HCT116 (cell line): ENCODE measurements around the gene RIMS4. TPM values are rescaled to one million over a fixed set of nuclear protein-coding genes. Genes with fewer than 3 reads are reported as not detected.

Source experiments
- ATAC-seq: fragments of 200-7000 bp; cut with Tn5 transposase; 2 replicates; pipeline ENCODE4 v1.9.1; 2020; ENCODE audit warnings: mild to moderate bottlenecking, moderate library complexity
- BruUV-seq: library from RNA; stranded (reverse); fragments of 400-500 nt; replicated peaks from 2 replicates; lab custom pipeline; 2021; lab: Mats Ljungman, UMichigan
- CTCF ChIA-PET: fragments of 300-600 bp; sonication (Branson Sonifier 250); formaldehyde crosslinking; loops from one replicate; lab custom pipeline; 2021; ENCODE audit warnings: antibody characterized with exemption; lab: Charles Lee
- POLR2A ChIA-PET: fragments of 300-600, 350-600 bp; sonication (Branson Sonifier 250); formaldehyde crosslinking; loops from one replicate; lab custom pipeline; 2021; ENCODE audit warnings: antibody characterized with exemption; lab: Charles Lee
- RAD21 ChIA-PET, 2 experiments: fragments of 300-600 bp; sonication (Branson Sonifier 250); formaldehyde crosslinking; loops; one replicate each; lab custom pipeline; 2023; ENCODE audit warnings: low total read pairs in 2 of 2; ENCODE audit not compliant: uncharacterized antibody in 2 of 2, unreplicated experiment in 2 of 2, low non-redundant PET in 1 of 2; lab: Charles Lee
- DNase-seq: peaks from one replicate; pipeline ENCODE4 v3.0.0-alpha.2; 2010; ENCODE audit warnings: low read depth, low spot score
- H2AFZ ChIP-seq: fragments of 200-600 bp; shearing (Covaris generic), sonication (generic); 2 replicates; pipeline ENCODE4 v1.6.1; 2017; ENCODE audit warnings: low read depth, mixed run types, mixed read lengths, antibody characterized with exemption, low read length; ENCODE audit not compliant: poor library complexity, severe bottlenecking
- H3K27ac ChIP-seq: 2 replicates; pipeline ENCODE4 v1.5.1; 2012; ENCODE audit warnings: low read depth, low read length
- H3K27me3 ChIP-seq: fragments of 200-600 bp; sonication (generic); 2 replicates; pipeline ENCODE4 v1.6.1; 2016; ENCODE audit warnings: mixed run types, low read length, mixed read lengths; ENCODE audit not compliant: insufficient read depth
- H3K36me3 ChIP-seq, 2 experiments: fragments of 200-500 bp in 1 of 2; fragments of 200-600 bp in 1 of 2; sonication (Bioruptor generic) in 1 of 2; sonication (generic) in 1 of 2; 2 replicates each; pipeline versions ENCODE4 v1.5.1 to v1.6.1; 2014 to 2016; ENCODE audit warnings: low read length in 2 of 2, inconsistent platforms in 1 of 2, mixed read lengths in 1 of 2, mixed run types in 1 of 2; ENCODE audit not compliant: insufficient read depth in 2 of 2, control insufficient read depth in 1 of 2
- H3K4me1 ChIP-seq, 2 experiments: fragments of 200-600 bp in 1 of 2; sonication (generic) in 1 of 2; 2 replicates each; pipeline versions ENCODE4 v1.5.1 to v1.6.1; 2012 to 2017; ENCODE audit warnings: low read length in 2 of 2, inconsistent platforms in 1 of 2, mild to moderate bottlenecking in 1 of 2, mixed read lengths in 1 of 2, mixed run types in 1 of 2, moderate library complexity in 1 of 2; ENCODE audit not compliant: insufficient read depth in 2 of 2, control insufficient read depth in 1 of 2
- H3K4me2 ChIP-seq: fragments of 200-600 bp; sonication (generic); 2 replicates; pipeline ENCODE4 v1.6.1; 2017; ENCODE audit warnings: mixed run types, low read length, mixed read lengths
- H3K4me3 ChIP-seq, 2 experiments: fragments of 200-600 bp in 1 of 2; sonication (generic) in 1 of 2; replicated peaks in 1 of 2; 2 replicates each; pipeline ENCODE4 v1.5.1; 2011 to 2016; ENCODE audit warnings: low read length in 2 of 2, control low read depth in 1 of 2, low read depth in 1 of 2, mild to moderate bottlenecking in 1 of 2, mixed read lengths in 1 of 2, mixed run types in 1 of 2
- H3K79me2 ChIP-seq: fragments of 200-600 bp; sonication (generic); 2 replicates; pipeline ENCODE4 v1.6.1; 2017; ENCODE audit warnings: mild to moderate bottlenecking, mixed run types, low read length, moderate library complexity, mixed read lengths; ENCODE audit not compliant: insufficient read depth
- H3K9ac ChIP-seq: fragments of 200-600 bp; sonication (generic); 2 replicates; pipeline ENCODE4 v1.6.1; 2016; ENCODE audit warnings: low read length, mixed read lengths
- H3K9me2 ChIP-seq: fragments of 200-600 bp; sonication (generic), shearing (Covaris generic); 2 replicates; pipeline ENCODE4 v1.6.1; 2017; ENCODE audit warnings: mixed run types, mild to moderate bottlenecking, moderate library complexity; ENCODE audit not compliant: insufficient read depth
- H3K9me3 ChIP-seq, 2 experiments: fragments of 200-500 bp in 1 of 2; fragments of 200-600 bp in 1 of 2; sonication (Bioruptor generic) in 1 of 2; sonication (generic) in 1 of 2; 2 replicates each; pipeline ENCODE4 v1.6.1; 2014 to 2017; ENCODE audit warnings: low read length in 2 of 2, mixed read lengths in 2 of 2, inconsistent platforms in 1 of 2, low read depth in 1 of 2, mild to moderate bottlenecking in 1 of 2, mixed run types in 1 of 2, moderate library complexity in 1 of 2; ENCODE audit not compliant: control insufficient read depth in 1 of 2, insufficient read depth in 1 of 2
- H4K20me1 ChIP-seq: fragments of 200-600 bp; sonication (generic), shearing (Covaris generic); 2 replicates; pipeline ENCODE4 v1.6.1; 2017; ENCODE audit warnings: mixed run types, mild to moderate bottlenecking, moderate library complexity; ENCODE audit not compliant: insufficient read depth
- EGR1 ChIP-seq: IDR thresholded peaks from 2 replicates; pipeline ENCODE4 v1.6.1; 2012; ENCODE audit warnings: low read depth
- ELF1 ChIP-seq: IDR thresholded peaks from 2 replicates; pipeline ENCODE4 v1.6.1; 2012; ENCODE audit warnings: low read depth, borderline replicate concordance
- EZH2phosphoT487 ChIP-seq: fragments of 200-600 bp; IDR thresholded peaks from 2 replicates; pipeline ENCODE4 v1.6.1; 2018; ENCODE audit warnings: antibody characterized with exemption, borderline replicate concordance
- FOSL1 ChIP-seq: IDR thresholded peaks from 2 replicates; pipeline ENCODE4 v1.6.1; 2012; ENCODE audit warnings: low read depth
- JUND ChIP-seq: IDR thresholded peaks from 2 replicates; pipeline ENCODE4 v1.6.1; 2012
- POLR2AphosphoS5 ChIP-seq: IDR thresholded peaks from 2 replicates; pipeline ENCODE4 v1.6.1; 2011; ENCODE audit warnings: mild to moderate bottlenecking, low read depth, low read length, moderate library complexity
- RAD21 ChIP-seq: IDR thresholded peaks from 2 replicates; pipeline ENCODE4 v1.6.1; 2012; ENCODE audit warnings: low read depth, mild to moderate bottlenecking
- REST ChIP-seq: IDR thresholded peaks from 2 replicates; pipeline ENCODE4 v1.6.1; 2012; ENCODE audit warnings: low read depth
- SIN3A ChIP-seq: IDR thresholded peaks from 2 replicates; pipeline ENCODE4 v1.6.1; 2012; ENCODE audit warnings: low read depth
- SP1 ChIP-seq: IDR thresholded peaks from 2 replicates; pipeline ENCODE4 v1.6.1; 2012; ENCODE audit warnings: low read depth
- SRF ChIP-seq: IDR thresholded peaks from 2 replicates; pipeline ENCODE4 v1.6.1; 2012; ENCODE audit warnings: low read depth
- YY1 ChIP-seq: IDR thresholded peaks from 2 replicates; pipeline ENCODE4 v1.6.1; 2011; ENCODE audit warnings: low read length, low read depth, moderate library complexity, mild to moderate bottlenecking; ENCODE audit not compliant: insufficient replicate concordance; ENCODE audit errors: extremely low read depth
- intact Hi-C: fragments of 100-400 bp; cut with micrococcal nuclease; formaldehyde crosslinking; loops from 2 replicates; pipeline ENCODE4 v1.10.0; 2022
- total RNA-seq: library from RNA; stranded (reverse); gene quantifications from one replicate; pipeline ENCODE4 v1.2.1, GENCODE V29; 2021; ENCODE audit not compliant: unreplicated experiment

RIMS4 gene
- total RNA-seq, 1 experiment from 2014 or later: 0.05 TPM

- Histone ChIP-seq H3K79me2 (no peaks in the 10 kb centered on the region), H3K27ac (no peak overlapping the region), H3K27me3 (peaks cover 26% of the 10 kb centered on the region; the same call in 1 of the 2 replicates), H4K20me1 (no peaks in the 10 kb centered on the region), H3K4me1 (no peaks in the 10 kb centered on the region), H3K9ac (no peak overlapping the region), H3K4me3 (no peak overlapping the region), H3K4me2 (no peak overlapping the region), H3K9me2 (no peaks in the 10 kb centered on the region), H3K9me3 (no peaks in the 10 kb centered on the region), H2AFZ (no peak overlapping the region), H3K36me3 (no peaks in the 10 kb centered on the region)
- ATAC-seq: no peak
- no peak for DNase-seq
- CTCF ChIA-PET: no interaction called here
- POLR2A ChIA-PET: no interaction called here
- intact Hi-C loops: no loop called here
- BruUV-seq: no TSS peak
- no peak for TF ChIP-seq FOSL1
- TF ChIP-seq SP1: no peak
- TF ChIP-seq JUND: no peak
- no peak for TF ChIP-seq SRF
- TF ChIP-seq YY1: no peak
- no peak for TF ChIP-seq RAD21
- TF ChIP-seq EZH2phosphoT487: no peak
- TF ChIP-seq POLR2AphosphoS5: no peak
- TF ChIP-seq REST: no peak
- TF ChIP-seq EGR1: no peak
- no peak for TF ChIP-seq ELF1
- TF ChIP-seq SIN3A: no peak
- RAD21 ChIA-PET: no interaction called here
Measured at GRCh38 chr20:44838521-44838920, 28.2 kb upstream of the RIMS4 start.
